Pulmonary artery endothelial cell (primary cell): ENCODE measurements around the gene MAP1B. TPM values are rescaled to one million over a fixed set of nuclear protein-coding genes. Genes with fewer than 3 reads are reported as not detected.

Experiments used
- DNase-seq: peaks from one replicate; pipeline ENCODE4 v3.0.0-alpha.2; 2011; ENCODE audit warnings: low read depth, low spot score
- total RNA-seq: library from RNA; depleted of rRNA; stranded (reverse); fragments of >200 nt; gene quantifications from 2 replicates; pipeline ENCODE4 v1.2.3, GENCODE V29; 2014

MAP1B gene
- total RNA-seq, 1 donor from 2014 or later = 109 TPM

GRCh38 chr5:72246954-72247442 lies 139.7 kb downstream of the MAP1B start:
- DNase-seq = no peak

GRCh38 chr5:72248410-72248981 lies 141.2 kb downstream of the MAP1B start:
- DNase-seq = no peak

- no peak for DNase-seq
Measured at GRCh38 chr5:72251386-72251785, 144.1 kb downstream of the MAP1B start.

- no peak for DNase-seq
Measured at GRCh38 chr5:72252008-72252407, 144.7 kb downstream of the MAP1B start.

GRCh38 chr5:72252574-72253155 lies 145.4 kb downstream of the MAP1B start:
- no peak for DNase-seq

GRCh38 chr5:72255237-72255636 lies 148.0 kb downstream of the MAP1B start:
- DNase-seq = no peak

GRCh38 chr5:72255670-72256069 lies 148.4 kb downstream of the MAP1B start:
- DNase-seq = no peak

- no peak for DNase-seq
Measured at GRCh38 chr5:72256536-72256935, 149.3 kb downstream of the MAP1B start.

Other genes starting within 250 kb of the MAP1B start
- gene MRPS27, start 212.8 kb downstream of the MAP1B start, total RNA-seq = 96.2 and 108 TPM in 2 replicates
- 5.9 and 7.3 TPM in 2 replicates for gene PTCD2, start 212.9 kb downstream of the MAP1B start, total RNA-seq